IPS-11a (cell line): ENCODE data around the gene THADA.
"Not testable (repeated sequence)": the region's sequence is repeated elsewhere in the genome, so short reads cannot be mapped to it uniquely, and the experiment has no call there.

ENCODE experiments used
- H3K4me3 ChIP-seq: one replicate; pipeline ENCODE4 v1.5.1; 2013; ENCODE audit warnings: low read depth, low read length, control low read depth

The THADA gene

DNA sequence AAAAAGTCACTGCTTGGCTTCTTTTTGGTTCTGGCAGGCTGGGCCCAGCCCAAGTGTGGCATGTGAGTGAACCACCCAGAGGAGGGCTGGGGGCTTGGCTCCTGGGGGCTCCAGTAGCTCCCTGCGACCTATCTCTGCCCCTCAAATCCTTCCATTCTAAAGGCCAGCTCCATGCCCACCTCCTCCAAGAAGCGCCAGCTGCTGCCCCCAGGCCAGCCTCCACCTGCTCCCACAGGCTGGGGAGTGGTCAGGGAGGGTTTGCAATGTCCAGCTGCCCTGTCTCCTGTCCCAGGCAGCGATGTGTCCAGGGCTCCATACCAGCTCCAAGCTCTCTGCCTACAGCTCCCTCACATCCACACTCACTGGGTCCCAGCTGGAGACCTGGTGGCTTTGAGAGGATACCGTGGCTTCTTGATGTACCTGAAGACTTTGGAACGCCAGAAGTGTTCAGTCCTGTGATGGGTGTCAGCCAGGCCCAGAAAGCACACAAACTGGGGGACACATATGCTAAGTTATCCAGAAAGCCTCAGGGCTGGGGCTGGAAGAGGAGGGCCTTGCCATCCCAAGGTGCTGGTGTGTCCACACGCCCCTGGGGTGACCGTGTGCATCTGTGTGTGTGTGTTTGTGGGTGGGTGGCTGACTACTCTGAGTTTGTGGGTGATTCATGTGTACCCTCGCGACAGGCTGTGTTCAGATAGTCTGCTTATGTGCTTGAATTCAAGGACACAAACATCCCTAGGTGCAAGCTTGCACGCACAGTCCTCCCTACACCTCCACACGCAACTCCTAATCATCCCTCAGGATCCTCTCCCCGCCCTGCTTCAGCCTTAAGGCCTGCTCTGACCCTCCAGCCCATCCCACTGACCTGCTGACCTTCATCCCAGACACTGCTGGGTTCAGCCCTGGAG is 402.8 kb downstream of the THADA start:
- no peak overlapping the region for H3K4me3 ChIP-seq

DNA sequence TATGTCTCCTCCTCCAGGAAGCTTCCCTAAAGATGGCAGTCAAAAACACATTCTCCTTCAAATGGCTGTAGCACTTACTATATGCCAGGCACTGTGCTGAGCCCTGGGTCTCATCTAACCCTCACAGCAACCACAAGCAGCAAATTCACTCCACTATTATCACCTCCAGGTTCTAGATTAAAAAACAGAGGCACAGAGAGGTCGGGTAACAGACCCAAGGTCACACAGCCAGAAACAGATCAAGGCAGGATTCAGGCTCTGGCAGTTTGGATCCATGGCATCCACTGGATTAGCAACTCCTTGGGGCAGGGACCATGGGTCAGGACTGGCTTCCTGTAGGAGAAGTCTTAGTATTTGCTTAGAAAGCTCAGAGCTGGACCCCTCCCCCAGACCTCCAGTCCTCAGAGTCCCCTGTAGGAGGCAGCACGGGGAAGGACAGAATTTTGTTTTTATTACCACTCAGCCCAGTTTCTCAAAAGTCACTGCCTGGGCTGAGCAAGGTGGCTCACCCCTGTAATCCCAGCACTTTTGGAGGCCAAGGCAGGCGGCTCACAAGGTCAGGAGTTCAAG is 403.8 kb downstream of the THADA start:
- no peak overlapping the region for H3K4me3 ChIP-seq

DNA sequence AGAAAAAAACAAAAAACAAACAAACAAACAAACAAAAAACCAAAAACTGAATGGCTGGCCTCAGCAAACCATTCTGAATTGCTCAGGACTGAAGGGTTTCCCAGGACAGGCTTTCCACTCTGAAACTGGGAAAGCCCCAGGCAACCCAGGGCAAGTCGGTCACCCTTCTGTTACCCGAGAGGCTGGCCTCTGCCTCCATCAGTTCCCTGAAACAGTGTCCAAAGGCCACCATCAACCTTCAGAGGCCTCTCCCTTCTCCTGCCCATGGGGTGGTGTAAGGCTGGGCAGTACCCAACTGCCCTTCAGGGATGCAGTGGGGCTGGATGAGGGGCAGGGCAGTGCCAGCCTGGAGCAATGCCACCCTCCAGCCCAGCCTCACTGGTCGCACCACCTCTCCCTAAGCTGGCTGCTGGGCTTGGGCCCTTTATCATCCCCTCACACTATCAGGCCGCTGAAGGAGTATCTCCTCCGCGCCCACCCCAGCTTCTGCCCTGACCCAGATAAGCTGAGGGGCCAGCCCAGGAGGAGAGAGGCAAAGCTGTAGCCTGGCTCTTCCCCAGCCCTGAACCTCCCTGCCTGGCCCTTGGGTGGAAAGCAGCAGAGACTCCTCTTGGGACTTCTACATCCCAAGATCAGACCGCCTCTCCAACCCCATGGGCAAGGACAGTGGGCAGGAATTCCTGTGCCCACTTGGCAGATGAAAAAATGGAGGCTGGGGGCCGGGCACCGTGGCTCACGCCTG is 405.4 kb downstream of the THADA start:
- no peak overlapping the region for H3K4me3 ChIP-seq

- H3K4me3 ChIP-seq = not testable (repeated sequence)
These were observed 406.0 kb downstream of the THADA start for GRCh38 chr2:43189861-43190260.

DNA sequence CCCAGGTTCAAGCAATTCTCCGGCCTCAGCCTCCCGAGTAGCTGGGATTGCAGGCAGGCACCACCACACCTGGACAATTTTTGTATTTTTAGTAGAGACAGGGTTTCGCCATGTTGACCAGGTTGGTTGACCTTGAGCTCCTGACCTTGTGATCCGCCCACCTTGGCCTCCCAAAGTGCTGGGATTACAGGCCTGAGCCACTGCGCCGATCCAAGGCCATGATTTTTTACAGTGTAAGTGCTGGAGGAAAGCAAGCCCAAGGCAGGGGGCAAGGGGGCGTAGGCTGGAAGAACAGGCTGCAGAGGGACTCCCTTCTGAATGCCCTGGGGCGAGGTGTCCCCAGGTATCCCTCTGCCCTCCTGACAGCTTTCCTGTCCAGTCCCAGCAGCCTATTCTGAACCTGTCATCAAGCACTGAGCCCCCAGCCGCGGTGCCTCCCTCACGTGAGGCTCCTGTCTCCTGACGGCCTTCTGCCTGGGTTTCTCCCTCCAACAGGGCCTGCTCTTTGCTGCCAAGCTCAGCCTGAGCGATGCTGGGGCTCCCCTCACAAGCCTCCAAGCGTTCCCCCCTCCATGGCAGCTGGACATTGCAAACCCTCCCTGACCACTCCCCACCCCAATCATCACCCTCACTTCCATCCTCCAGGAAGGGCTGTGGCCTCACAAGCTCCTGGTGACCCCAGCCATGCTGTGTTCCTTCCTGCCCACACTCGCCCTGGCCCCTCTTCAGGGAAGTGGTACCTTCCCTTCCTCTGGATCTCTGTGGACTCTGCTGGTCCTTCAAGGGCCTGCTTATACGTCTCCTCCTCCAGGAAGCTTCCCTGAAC is 407.1 kb downstream of the THADA start:
- no peak overlapping the region for H3K4me3 ChIP-seq

DNA sequence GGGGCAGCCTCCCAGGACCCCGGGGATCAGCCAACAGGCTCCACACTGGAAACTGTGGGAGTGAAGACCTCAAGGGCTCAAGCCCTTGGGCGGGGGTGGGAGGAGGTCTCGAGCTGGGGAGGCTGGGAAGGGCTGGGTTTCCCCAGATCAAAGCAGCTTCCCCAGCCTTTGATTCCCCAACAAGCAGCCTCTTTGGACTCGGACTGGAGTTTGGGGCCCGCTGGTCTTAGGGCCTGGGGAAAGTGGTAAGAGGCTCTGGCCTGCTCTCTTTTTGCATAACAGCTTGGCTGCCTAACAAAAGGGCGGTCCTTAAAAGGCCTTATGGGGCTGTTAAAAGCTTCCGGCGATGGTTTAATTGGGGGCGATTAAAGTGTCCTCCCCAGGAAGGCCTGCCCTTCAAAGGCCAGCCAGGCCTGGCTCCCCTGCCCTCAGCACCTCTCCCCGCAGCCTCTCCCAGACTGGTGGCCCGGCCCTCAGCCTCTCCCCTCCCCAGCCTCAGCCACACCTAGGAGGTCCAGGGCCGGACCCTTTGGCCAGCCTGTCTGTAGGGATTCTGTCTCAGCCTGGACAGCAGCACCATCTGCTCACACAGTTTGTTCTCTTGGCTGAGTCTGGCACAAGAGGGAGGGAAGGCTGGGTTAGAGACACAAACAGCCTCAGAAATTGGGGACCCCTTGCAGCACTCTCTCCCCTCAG is 409.0 kb downstream of the THADA start:
- no peak overlapping the region for H3K4me3 ChIP-seq

- no peak overlapping the region for H3K4me3 ChIP-seq
These were observed 409.5 kb downstream of the THADA start for GRCh38 chr2:43186321-43186678.

DNA sequence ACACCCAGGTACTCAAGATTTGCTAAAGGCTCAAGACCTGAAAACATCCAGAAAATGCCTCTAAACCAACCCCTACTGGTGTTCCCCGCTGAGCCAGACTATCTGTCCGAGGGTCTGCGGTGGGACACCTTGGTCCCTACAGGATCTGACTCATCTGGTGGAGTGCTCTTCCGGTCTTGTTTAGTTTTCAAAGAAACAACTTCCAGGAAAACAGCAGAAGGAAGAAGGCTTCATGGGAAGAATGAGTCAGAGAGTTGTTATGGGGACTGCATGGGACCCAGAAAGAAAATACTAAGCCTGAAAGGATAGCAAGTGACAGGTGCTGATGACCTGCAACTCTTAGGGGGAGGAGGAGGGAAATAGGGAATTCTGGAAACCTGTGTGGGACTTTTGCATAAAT is 410.7 kb downstream of the THADA start:
- H3K4me3 ChIP-seq = no peak overlapping the region

DNA sequence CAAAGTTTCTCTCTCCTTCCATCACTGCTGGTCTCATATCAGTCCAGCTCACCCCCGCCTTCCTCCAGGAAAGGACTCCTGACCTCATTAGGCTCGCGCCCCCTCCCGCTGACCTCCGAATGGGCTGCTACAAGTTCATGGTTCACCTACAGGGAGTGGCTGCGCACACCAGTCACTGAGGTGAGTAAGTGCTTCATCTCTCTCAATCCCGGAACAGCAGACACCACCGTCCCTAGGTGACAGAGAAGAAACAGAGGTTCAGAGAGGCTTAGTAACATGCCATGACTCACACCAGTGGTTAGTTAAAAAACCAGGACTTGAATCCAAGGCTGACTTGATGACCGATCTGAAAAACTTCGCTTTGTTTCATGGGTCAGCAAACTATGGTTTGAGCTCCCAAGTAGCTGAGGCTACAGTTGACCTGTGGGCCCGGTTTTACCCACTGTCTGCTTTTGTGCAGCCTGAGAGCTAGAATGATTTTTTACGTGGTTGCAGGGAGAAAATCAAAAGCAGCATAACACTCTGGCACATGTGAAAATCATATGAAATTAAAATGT is 411.4 kb downstream of the THADA start:
- no peak overlapping the region for H3K4me3 ChIP-seq

GRCh38 chr2:43183743-43184142 is 412.1 kb downstream of the THADA start:
- no peak overlapping the region for H3K4me3 ChIP-seq

- H3K4me3 ChIP-seq = no peak overlapping the region
These were observed 414.9 kb downstream of the THADA start for GRCh38 chr2:43180897-43181296.
